HepG2 (cell line): ENCODE results near the gene MAPRE3. TPM values are rescaled to one million over a fixed set of nuclear protein-coding genes. Genes with fewer than 3 reads are reported as not detected.

Source experiments
- ATAC-seq: fragments of 200-7000 bp; cut with Tn5 transposase; 3 replicates; pipeline ENCODE4 v1.9.1; 2020; ENCODE audit warnings: mild to moderate bottlenecking, moderate library complexity
- BruUV-seq: library from RNA; stranded (reverse); fragments of 400-500 nt; replicated peaks from 2 replicates; lab custom pipeline; 2021; lab: Mats Ljungman, UMichigan
- CTCF ChIA-PET: fragments of 300-600 bp; formaldehyde crosslinking; extraction: SDS; loops from one replicate; lab custom pipeline; 2021; ENCODE audit warnings: low total read pairs, inconsistent platforms, low intra/inter-chr PET ratio; lab: Yijun Ruan, JAX
- POLR2A ChIA-PET: fragments of 350-600 bp; sonication (Branson Sonifier 250); formaldehyde crosslinking; loops from one replicate; lab custom pipeline; 2020; ENCODE audit warnings: antibody characterized with exemption, inconsistent platforms; lab: Yijun Ruan, JAX
- DNase-seq: peaks from one replicate; pipeline ENCODE4 v3.0.0-alpha.2; 2015; ENCODE audit warnings: low spot score
- FAIRE-seq: peaks from 3 replicates; lab custom pipeline; 2011; peaks lifted over from hg19 to GRCh38; lab: Jason Lieb, UNC
- H2AFZ ChIP-seq: one replicate; pipeline ENCODE4 v1.6.1; 2011; ENCODE audit warnings: low read length, inconsistent platforms
- H3K27ac ChIP-seq: fragments of 300-600 bp; 3 replicates; pipeline ENCODE4 v1.8.0; 2011; ENCODE audit warnings: mixed run types, mild to moderate bottlenecking, mixed read lengths, low read length, inconsistent platforms; ENCODE audit not compliant: insufficient read depth; ENCODE audit errors: extremely low read length
- H3K27me3 ChIP-seq, 2 experiments: fragments of 200-600 bp in 1 of 2; 2 replicates in 1 of 2; 3 replicates in 1 of 2; pipeline versions ENCODE4 v1.6.0 to v1.8.0; 2011; ENCODE audit warnings: low read length in 2 of 2, mild to moderate bottlenecking in 2 of 2, moderate library complexity in 2 of 2, inconsistent platforms in 1 of 2; ENCODE audit not compliant: insufficient read depth in 2 of 2, control insufficient read depth in 1 of 2
- H3K36me3 ChIP-seq, 2 experiments: fragments of 200-600 bp in 1 of 2; replicated peaks in 1 of 2; 2 replicates in 1 of 2; 3 replicates in 1 of 2; pipeline versions ENCODE4 v1.5.1 to v1.8.0; 2011; ENCODE audit warnings: low read length in 2 of 2, inconsistent platforms in 1 of 2; ENCODE audit not compliant: insufficient read depth in 2 of 2, control insufficient read depth in 1 of 2
- H3K4me1 ChIP-seq: 2 replicates; pipeline ENCODE4 v1.5.1; 2012; ENCODE audit warnings: low read length, inconsistent platforms; ENCODE audit not compliant: insufficient read depth
- H3K4me2 ChIP-seq: 2 replicates; pipeline ENCODE4 v1.6.0; 2011; ENCODE audit warnings: low read depth, low read length, inconsistent platforms
- H3K4me3 ChIP-seq, 3 experiments: fragments of 200-600 bp in 1 of 3; sonication (generic), shearing (Covaris generic) in 1 of 3; replicated peaks in 1 of 3; 2 replicates each; pipeline ENCODE4 v1.5.1; 2011 to 2016; ENCODE audit warnings: low read length in 3 of 3, inconsistent platforms in 2 of 3, low read depth in 2 of 3, mild to moderate bottlenecking in 2 of 3, control low read depth in 1 of 3, mixed read lengths in 1 of 3; ENCODE audit not compliant: insufficient read depth in 1 of 3
- H3K79me2 ChIP-seq: one replicate; pipeline ENCODE4 v1.6.1; 2011; ENCODE audit warnings: low read length, inconsistent platforms; ENCODE audit not compliant: insufficient read depth
- H3K9ac ChIP-seq: 2 replicates; pipeline ENCODE4 v1.6.0; 2011; ENCODE audit warnings: mild to moderate bottlenecking, low read depth, low read length, inconsistent platforms; ENCODE audit not compliant: insufficient read depth
- H3K9me3 ChIP-seq: 2 replicates; pipeline ENCODE4 v1.5.1; 2012; ENCODE audit warnings: mild to moderate bottlenecking, low read length
- H4K20me1 ChIP-seq: 2 replicates; pipeline ENCODE4 v1.6.0; 2011; ENCODE audit warnings: inconsistent platforms, mild to moderate bottlenecking, low read length, moderate library complexity; ENCODE audit not compliant: insufficient read depth
- EP300 ChIP-seq, 3 experiments: sonication (generic) in 1 of 3; formaldehyde crosslinking in 1 of 3; IDR thresholded peaks; 2 replicates each; pipeline versions ENCODE4 v1.5.1 to v1.6.1; 2011 to 2020; ENCODE audit warnings: low read depth in 2 of 3, low read length in 2 of 3, borderline replicate concordance in 1 of 3, improper control_type of control experiment in 1 of 3, mild to moderate bottlenecking in 1 of 3, missing genetic modification reagents in 1 of 3, moderate library complexity in 1 of 3
- ISX ChIP-seq: sonication (generic); formaldehyde crosslinking; conservative IDR thresholded peaks from 2 replicates; pipeline ENCODE4 v1.5.0; 2020; ENCODE audit warnings: missing genetic modification reagents
- NFYB ChIP-seq: sonication (generic); formaldehyde crosslinking; IDR thresholded peaks from 2 replicates; pipeline ENCODE4 v1.4.0; 2020; ENCODE audit warnings: missing genetic modification reagents
- RBM39 ChIP-seq: fragments of 200-400 bp; formaldehyde crosslinking; IDR thresholded peaks from one replicate; pipeline ENCODE4 v1.6.1; 2018; ENCODE audit warnings: antibody characterized with exemption, mild to moderate bottlenecking, low read depth, low read length; ENCODE audit not compliant: poor library complexity, severe bottlenecking
- SAP130 ChIP-seq: IDR thresholded peaks from 2 replicates; pipeline ENCODE4 v1.6.1; 2016; ENCODE audit warnings: low read depth
- TP53 ChIP-seq: sonication (generic); formaldehyde crosslinking; conservative IDR thresholded peaks from 2 replicates; pipeline ENCODE4 v1.4.0; 2020; ENCODE audit warnings: missing genetic modification reagents
- ZNF432 ChIP-seq: sonication (generic); formaldehyde crosslinking; IDR thresholded peaks from 2 replicates; pipeline ENCODE4 v1.5.0; 2020; ENCODE audit warnings: missing genetic modification reagents, mild to moderate bottlenecking, borderline replicate concordance
- ZNF501 ChIP-seq: sonication (generic); formaldehyde crosslinking; IDR thresholded peaks from 2 replicates; pipeline ENCODE4 v1.5.1; 2020; ENCODE audit warnings: mild to moderate bottlenecking, moderate library complexity, missing genetic modification reagents
- ZNF570 ChIP-seq: sonication (generic); formaldehyde crosslinking; IDR thresholded peaks from 2 replicates; pipeline ENCODE4 v1.4.0; 2020; ENCODE audit warnings: mild to moderate bottlenecking, missing genetic modification reagents, borderline replicate concordance
- ZNF737 ChIP-seq: sonication (generic); formaldehyde crosslinking; IDR thresholded peaks from 2 replicates; pipeline ENCODE4 v1.5.0; 2020; ENCODE audit warnings: missing genetic modification reagents, mild to moderate bottlenecking, borderline replicate concordance
- WGBS: methylation state at CpG from one replicate; pipeline ENCODE4 v1.1.6; 2017; ENCODE audit warnings: low lambda C conversion rate; 5-methylcytosine and 5-hydroxymethylcytosine counted together
- in situ Hi-C: cut with HindIII; loops from 2 replicates; pipeline ENCODE4 v1.10.0; 2017; ENCODE audit warnings: low pct_unique_long_range_greater_than_20kb; ENCODE audit not compliant: extremely low pct_ligation_motif_present
- intact Hi-C: fragments of 100-400 bp; cut with micrococcal nuclease; formaldehyde crosslinking; loops from one replicate; pipeline ENCODE4 v1.10.0; 2022; ENCODE audit not compliant: unreplicated experiment
- polyA plus RNA-seq, 8 experiments: library from polyadenylated mRNA; depleted of rRNA in 3 of 8; stranded (reverse) in 7 of 8; unstranded in 1 of 8; fragments of >200 nt; fragmentation: Illumina TruSeq in 4 of 8; extraction: Trizol in 4 of 8; gene quantifications; 2 replicates each; pipeline versions ENCODE4 v1.2.1 to v1.2.3, GENCODE V29; 2011 to 2016; ENCODE audit warnings: low read depth in 4 of 8, missing spikeins in 1 of 8, mixed read lengths in 1 of 8; ENCODE audit not compliant: insufficient read depth in 1 of 8
- total RNA-seq, 5 experiments: library from RNA; depleted of rRNA; stranded (reverse); fragments of >200 nt; fragmentation: Illumina TruSeq; extraction: Trizol; gene quantifications; 2 replicates each; pipeline ENCODE4 v1.2.3, GENCODE V29; 2016; ENCODE audit warnings: low read depth in 1 of 5
- TF ChIP-seq, protein P1 (sequence below): sonication (generic); formaldehyde crosslinking; IDR thresholded peaks from 2 replicates; pipeline ENCODE4 v1.4.0; 2020; ENCODE audit warnings: mild to moderate bottlenecking, missing genetic modification reagents, borderline replicate concordance
- TF ChIP-seq, protein P2 (sequence below): IDR thresholded peaks from 2 replicates; pipeline ENCODE4 v1.6.1; 2016; ENCODE audit warnings: control low read depth
- TF ChIP-seq, protein P3 (sequence below): sonication (generic); formaldehyde crosslinking; IDR thresholded peaks from 2 replicates; pipeline ENCODE4 v1.4.0; 2020; ENCODE audit warnings: missing genetic modification reagents, mild to moderate bottlenecking, borderline replicate concordance
- TF ChIP-seq, protein P4 (sequence below): IDR thresholded peaks from 2 replicates; pipeline ENCODE4 v1.6.1; 2016; ENCODE audit warnings: mild to moderate bottlenecking

MAPRE3 gene
- total and polyA plus RNA-seq, 2 of the 13 experiments (the other 11 are each of a cell fraction or from before 2014, with no cell fraction given): 0.31 to 0.91 TPM

DNA sequence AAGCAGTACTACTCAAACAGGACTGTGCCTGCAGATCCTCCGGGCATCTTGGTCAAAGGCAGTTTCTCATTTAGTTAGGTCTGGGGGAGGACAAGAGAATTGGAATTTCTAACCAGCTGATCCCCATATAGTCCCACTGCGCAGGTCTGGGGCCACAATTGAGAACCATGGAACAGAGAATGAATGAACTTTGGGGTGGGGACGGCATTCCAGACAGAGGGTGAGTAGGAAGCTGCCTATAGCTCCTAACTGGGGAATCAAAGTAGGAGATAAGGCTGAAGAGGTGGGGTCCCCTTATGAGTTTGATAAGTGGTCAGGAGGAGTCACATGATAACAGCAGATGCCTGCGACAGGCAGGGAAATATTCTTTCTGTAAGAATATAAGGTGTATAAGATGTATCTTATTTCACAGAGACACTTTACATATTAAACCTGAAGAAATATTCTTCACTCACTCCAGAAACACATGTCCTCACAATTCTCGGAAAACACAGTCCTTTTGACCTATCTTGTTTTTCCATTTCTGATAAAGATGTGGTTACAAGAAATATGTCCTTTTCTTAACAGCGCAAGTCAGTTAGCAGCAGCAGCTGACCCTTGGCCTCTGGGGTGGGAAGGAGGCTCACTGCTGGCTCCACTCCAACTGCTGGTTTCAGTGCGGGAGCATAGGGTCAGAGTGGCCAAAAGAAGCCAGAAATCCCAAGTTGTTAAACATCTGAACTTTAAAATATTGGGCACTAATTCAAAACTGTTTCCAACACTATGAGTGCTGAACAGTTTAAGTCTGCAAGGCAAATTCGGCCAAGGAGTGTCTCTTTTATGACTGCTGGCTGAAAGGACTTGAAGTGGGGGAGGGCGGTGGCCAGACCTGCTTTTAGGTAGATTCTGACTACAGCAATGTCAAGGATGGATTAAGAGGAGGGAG is 49.8 kb downstream of the MAPRE3 start:
- H3K36me3 ChIP-seq: peaks cover 0 to 11% of the 10 kb centered on the region in 2 experiments; a peak in 2 of 5 replicates
- in situ Hi-C loops: loop anchor here (5.0 kb wide), 2 partner anchors 58 to 173 kb away; partner anchors contain the start of gene DPYSL5
- FAIRE-seq (peak; percentile 84), DNase-seq (no peak), ATAC-seq (no peak)
- WGBS: 38% methylated on average over 9 of the region's 9 CpGs
- CTCF ChIA-PET: interaction anchor here (1.1 to 5.5 kb wide), 2 partner anchors 59 kb away, joined by 4 to 91 read pairs; no protein-coding TSS in a partner anchor
- no peak overlapping the region for H3K4me3 ChIP-seq
- no peaks in the 10 kb centered on the region for H3K9me3 ChIP-seq
- intact Hi-C loops: no loop called here
- POLR2A ChIA-PET: interaction anchor here (1.0 kb wide), 1 partner anchor 58 kb away, joined by 3 read pairs; no protein-coding TSS in a partner anchor
- H3K4me2 ChIP-seq: peak overlapping the region; percentile 13; the same call in 1 of the 2 replicates
- H2AFZ ChIP-seq: no peak overlapping the region
- no peak overlapping the region for H3K27ac ChIP-seq
- no peak overlapping the region for H3K9ac ChIP-seq
- BruUV-seq: no TSS peak
- no peaks in the 10 kb centered on the region for H4K20me1 ChIP-seq
- peaks cover 44% of the 10 kb centered on the region for H3K4me1 ChIP-seq
- H3K79me2 ChIP-seq: no peaks in the 10 kb centered on the region
- H3K27me3 ChIP-seq: no peaks in the 10 kb centered on the region
- no peak for TF ChIP-seq NFYB (CRISPR knock-in tag)
- TF ChIP-seq, protein P1, sequence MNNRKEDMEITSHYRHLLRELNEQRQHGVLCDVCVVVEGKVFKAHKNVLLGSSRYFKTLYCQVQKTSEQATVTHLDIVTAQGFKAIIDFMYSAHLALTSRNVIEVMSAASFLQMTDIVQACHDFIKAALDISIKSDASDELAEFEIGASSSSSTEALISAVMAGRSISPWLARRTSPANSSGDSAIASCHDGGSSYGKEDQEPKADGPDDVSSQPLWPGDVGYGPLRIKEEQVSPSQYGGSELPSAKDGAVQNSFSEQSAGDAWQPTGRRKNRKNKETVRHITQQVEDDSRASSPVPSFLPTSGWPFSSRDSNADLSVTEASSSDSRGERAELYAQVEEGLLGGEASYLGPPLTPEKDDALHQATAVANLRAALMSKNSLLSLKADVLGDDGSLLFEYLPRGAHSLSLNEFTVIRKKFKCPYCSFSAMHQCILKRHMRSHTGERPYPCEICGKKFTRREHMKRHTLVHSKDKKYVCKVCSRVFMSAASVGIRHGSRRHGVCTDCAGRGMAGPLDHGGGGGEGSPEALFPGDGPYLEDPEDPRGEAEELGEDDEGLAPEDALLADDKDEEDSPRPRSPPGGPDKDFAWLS (CRISPR knock-in tag): no peak
- TF ChIP-seq RBM39: no peak
- TF ChIP-seq ZNF570 (CRISPR knock-in tag): no peak
- no peak for TF ChIP-seq ZNF501 (CRISPR knock-in tag)
- no peak for TF ChIP-seq ZNF737
- TF ChIP-seq, protein P2, sequence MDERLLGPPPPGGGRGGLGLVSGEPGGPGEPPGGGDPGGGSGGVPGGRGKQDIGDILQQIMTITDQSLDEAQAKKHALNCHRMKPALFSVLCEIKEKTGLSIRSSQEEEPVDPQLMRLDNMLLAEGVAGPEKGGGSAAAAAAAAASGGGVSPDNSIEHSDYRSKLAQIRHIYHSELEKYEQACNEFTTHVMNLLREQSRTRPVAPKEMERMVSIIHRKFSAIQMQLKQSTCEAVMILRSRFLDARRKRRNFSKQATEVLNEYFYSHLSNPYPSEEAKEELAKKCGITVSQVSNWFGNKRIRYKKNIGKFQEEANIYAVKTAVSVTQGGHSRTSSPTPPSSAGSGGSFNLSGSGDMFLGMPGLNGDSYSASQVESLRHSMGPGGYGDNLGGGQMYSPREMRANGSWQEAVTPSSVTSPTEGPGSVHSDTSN (CRISPR knock-in tag): no peak
- TF ChIP-seq, protein P3, sequence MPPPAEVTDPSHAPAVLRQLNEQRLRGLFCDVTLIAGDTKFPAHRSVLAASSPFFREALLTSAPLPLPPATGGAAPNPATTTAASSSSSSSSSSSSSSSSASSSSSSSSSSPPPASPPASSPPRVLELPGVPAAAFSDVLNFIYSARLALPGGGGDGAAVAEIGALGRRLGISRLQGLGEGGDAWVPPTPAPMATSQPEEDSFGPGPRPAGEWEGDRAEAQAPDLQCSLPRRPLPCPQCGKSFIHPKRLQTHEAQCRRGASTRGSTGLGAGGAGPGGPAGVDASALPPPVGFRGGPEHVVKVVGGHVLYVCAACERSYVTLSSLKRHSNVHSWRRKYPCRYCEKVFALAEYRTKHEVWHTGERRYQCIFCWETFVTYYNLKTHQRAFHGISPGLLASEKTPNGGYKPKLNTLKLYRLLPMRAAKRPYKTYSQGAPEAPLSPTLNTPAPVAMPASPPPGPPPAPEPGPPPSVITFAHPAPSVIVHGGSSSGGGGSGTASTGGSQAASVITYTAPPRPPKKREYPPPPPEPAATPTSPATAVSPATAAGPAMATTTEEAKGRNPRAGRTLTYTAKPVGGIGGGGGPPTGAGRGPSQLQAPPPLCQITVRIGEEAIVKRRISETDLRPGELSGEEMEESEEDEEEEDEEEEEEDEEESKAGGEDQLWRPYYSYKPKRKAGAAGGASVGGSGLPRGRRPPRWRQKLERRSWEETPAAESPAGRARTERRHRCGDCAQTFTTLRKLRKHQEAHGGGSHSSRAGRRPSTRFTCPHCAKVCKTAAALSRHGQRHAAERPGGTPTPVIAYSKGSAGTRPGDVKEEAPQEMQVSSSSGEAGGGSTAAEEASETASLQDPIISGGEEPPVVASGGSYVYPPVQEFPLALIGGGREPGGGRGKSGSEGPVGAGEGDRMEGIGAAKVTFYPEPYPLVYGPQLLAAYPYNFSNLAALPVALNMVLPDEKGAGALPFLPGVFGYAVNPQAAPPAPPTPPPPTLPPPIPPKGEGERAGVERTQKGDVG (CRISPR knock-in tag): no peak
- TF ChIP-seq, protein P4, sequence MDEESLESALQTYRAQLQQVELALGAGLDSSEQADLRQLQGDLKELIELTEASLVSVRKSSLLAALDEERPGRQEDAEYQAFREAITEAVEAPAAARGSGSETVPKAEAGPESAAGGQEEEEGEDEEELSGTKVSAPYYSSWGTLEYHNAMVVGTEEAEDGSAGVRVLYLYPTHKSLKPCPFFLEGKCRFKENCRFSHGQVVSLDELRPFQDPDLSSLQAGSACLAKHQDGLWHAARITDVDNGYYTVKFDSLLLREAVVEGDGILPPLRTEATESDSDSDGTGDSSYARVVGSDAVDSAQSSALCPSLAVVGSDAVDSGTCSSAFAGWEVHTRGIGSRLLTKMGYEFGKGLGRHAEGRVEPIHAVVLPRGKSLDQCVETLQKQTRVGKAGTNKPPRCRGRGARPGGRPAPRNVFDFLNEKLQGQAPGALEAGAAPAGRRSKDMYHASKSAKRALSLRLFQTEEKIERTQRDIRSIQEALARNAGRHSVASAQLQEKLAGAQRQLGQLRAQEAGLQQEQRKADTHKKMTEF (CRISPR knock-in tag): no peak
- no peak for TF ChIP-seq EP300 (IDR thresholded peaks at IDR 0.05; ENCODE audit: low read depth in 2 of 2, low read length in 2 of 2)
- no peak for TF ChIP-seq EP300 (CRISPR knock-in tag; IDR thresholded peaks at IDR 0.05; ENCODE audit: borderline replicate concordance)
- TF ChIP-seq TP53 (CRISPR knock-in tag): no peak
- 0 out of 2 replicates have a peak, but pooled peaks have one; percentile 13 for TF ChIP-seq SAP130 (CRISPR knock-in tag)
- TF ChIP-seq ZNF432: no peak
- no peak for TF ChIP-seq ISX (CRISPR knock-in tag)
